ENCODE results near the gene UNC80.

UNC80 gene

DNA sequence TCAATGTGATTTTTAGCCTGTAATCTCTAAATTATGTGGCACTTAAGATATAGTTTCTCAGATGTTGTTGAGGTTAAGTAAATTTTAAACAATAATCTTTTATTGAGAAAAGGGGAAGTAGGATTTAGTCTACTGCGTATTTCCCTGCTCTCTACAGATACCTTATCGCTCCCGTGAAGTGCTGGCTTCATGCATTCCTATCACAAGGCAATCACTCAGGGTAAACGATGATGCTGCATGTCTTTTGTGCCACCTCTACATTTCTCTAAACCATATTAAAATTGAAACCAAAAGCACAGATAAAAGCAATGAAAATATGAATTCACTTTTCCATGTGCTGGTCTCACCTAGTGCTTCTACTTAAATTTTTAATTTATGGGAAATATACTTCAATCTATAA, 216.4 kb downstream of the UNC80 start:
- peak; percentile 31 for DNase-seq
- Histone ChIP-seq H3K27me3 (ENCODE audit: insufficient read depth, low read length, poor library complexity) (no peaks in the 10 kb centered on the region), H2BK120ac (ENCODE audit: low read depth, low read length) (no peak overlapping the region), H3K4me2 (ENCODE audit: low read length) (no peak overlapping the region), H3K18ac (ENCODE audit: low read length) (no peak overlapping the region), H3K27ac (ENCODE audit: low read depth, low read length) (no peak overlapping the region), H4K8ac (ENCODE audit: low read depth, low read length) (no peak overlapping the region), H4K5ac (ENCODE audit: low read length) (no peak overlapping the region), H3K9ac (ENCODE audit: low read length) (no peak overlapping the region), H3K79me2 (ENCODE audit: control insufficient read depth, insufficient read depth, low read length) (no peaks in the 10 kb centered on the region), H3K56ac (ENCODE audit: low read length) (no peak overlapping the region), H3K36me3 (ENCODE audit: control insufficient read depth, insufficient read depth, low read length) (no peaks in the 10 kb centered on the region), H2BK15ac (replicated peaks; ENCODE audit: low read depth) (no peak overlapping the region), H3K4me1 (ENCODE audit: control insufficient read depth, low read depth, low read length) (peaks cover 5% of the 10 kb centered on the region), H3K4ac (ENCODE audit: low read depth, low read length) (no peak overlapping the region), H2AK5ac (ENCODE audit: low read length) (no peak overlapping the region), H3K23ac (ENCODE audit: low read length) (no peak overlapping the region), H3K79me1 (ENCODE audit: low read length) (no peaks in the 10 kb centered on the region), H2BK5ac (ENCODE audit: low read length) (no peak overlapping the region), H3K4me3 (ENCODE audit: low read length) (no peak overlapping the region)
- WGBS (ENCODE audit: extremely low coverage, insufficient coverage, low lambda C conversion rate) = no CpG with 5 or more reads among the region's 4 CpGs

DNA sequence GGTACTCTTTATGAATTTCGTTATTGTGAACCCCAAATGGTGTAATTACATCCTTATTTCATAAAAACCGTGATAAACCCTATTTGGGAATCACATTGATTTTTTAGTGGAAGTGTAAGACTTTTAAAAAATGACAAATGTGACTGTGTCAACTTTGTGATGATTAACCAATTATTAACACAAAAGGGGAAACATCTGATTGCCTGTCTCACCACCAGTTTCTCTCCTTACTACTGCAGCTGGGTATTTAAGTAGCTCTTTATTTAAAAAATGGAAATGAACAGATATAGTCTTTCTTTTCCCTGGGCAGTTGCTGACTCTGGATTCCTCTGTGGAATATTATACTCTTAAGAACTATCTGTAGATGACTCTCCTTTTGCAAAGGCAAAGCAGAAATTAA, 219.2 kb downstream of the UNC80 start:
- WGBS (ENCODE audit: extremely low coverage, insufficient coverage, low lambda C conversion rate) = no CpG with 5 or more reads among the region's 2 CpGs
- Histone ChIP-seq H3K27ac (ENCODE audit: low read depth, low read length) (no peak overlapping the region), H2BK15ac (replicated peaks; ENCODE audit: low read depth) (no peak overlapping the region)

DNA sequence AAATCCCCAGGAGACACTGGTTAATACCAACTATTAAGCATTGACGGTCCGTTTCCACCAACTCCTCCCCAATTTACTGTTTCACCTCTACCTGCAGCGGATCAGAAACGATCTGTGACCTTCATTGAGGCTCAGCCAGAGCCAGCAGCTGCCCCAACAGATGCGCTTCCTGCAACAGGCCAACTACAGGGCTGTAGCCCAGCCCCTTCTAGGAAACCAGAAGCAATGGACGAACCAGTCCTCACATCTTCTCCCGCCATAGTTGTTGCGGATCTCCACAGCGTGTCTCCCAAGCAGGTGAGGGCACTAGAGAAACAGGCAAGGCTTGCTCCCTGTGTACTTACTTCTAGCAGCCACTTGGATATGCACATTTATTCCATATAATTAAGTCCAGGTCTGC, 222.3 kb downstream of the UNC80 start:
- Histone ChIP-seq H3K4ac (ENCODE audit: low read depth, low read length) (no peak overlapping the region), H3K18ac (ENCODE audit: low read length) (no peak overlapping the region), H3K4me1 (ENCODE audit: control insufficient read depth, low read depth, low read length) (no peaks in the 10 kb centered on the region), H3K36me3 (ENCODE audit: control insufficient read depth, insufficient read depth, low read length) (no peaks in the 10 kb centered on the region), H3K27ac (ENCODE audit: low read depth, low read length) (no peak overlapping the region), H3K27me3 (ENCODE audit: insufficient read depth, low read length, poor library complexity) (no peaks in the 10 kb centered on the region), H3K79me1 (ENCODE audit: low read length) (no peaks in the 10 kb centered on the region), H3K56ac (ENCODE audit: low read length) (no peak overlapping the region), H2BK120ac (ENCODE audit: low read depth, low read length) (no peak overlapping the region), H2BK15ac (replicated peaks; ENCODE audit: low read depth) (no peak overlapping the region), H3K79me2 (ENCODE audit: control insufficient read depth, insufficient read depth, low read length) (no peaks in the 10 kb centered on the region), H3K23ac (ENCODE audit: low read length) (no peak overlapping the region), H3K4me2 (ENCODE audit: low read length) (no peak overlapping the region), H4K8ac (ENCODE audit: low read depth, low read length) (no peak overlapping the region), H2BK5ac (ENCODE audit: low read length) (no peak overlapping the region), H3K4me3 (ENCODE audit: low read length) (no peak overlapping the region), H4K5ac (ENCODE audit: low read length) (no peak overlapping the region), H2AK5ac (ENCODE audit: low read length) (no peak overlapping the region), H3K9ac (ENCODE audit: low read length) (no peak overlapping the region)
- DNase-seq = no peak
- WGBS (ENCODE audit: extremely low coverage, insufficient coverage, low lambda C conversion rate) = no CpG with 5 or more reads among the region's 9 CpGs

More for the DNA sequence above, 219.2 kb downstream of the UNC80 start:
- no peak overlapping the region for H3K18ac ChIP-seq (ENCODE audit: low read length)
- no peak overlapping the region for H3K4me2 ChIP-seq (ENCODE audit: low read length)
- peaks cover 5% of the 10 kb centered on the region for H3K4me1 ChIP-seq (ENCODE audit: control insufficient read depth, low read depth, low read length)
- H2AK5ac ChIP-seq (ENCODE audit: low read length) = no peak overlapping the region
- DNase-seq = no peak
- H3K4ac ChIP-seq (ENCODE audit: low read depth, low read length) = no peak overlapping the region
- H4K8ac ChIP-seq (ENCODE audit: low read depth, low read length) = no peak overlapping the region
- H4K5ac ChIP-seq (ENCODE audit: low read length) = no peak overlapping the region
- no peak overlapping the region for H2BK5ac ChIP-seq (ENCODE audit: low read length)
- H3K4me3 ChIP-seq (ENCODE audit: low read length) = no peak overlapping the region
- H3K79me1 ChIP-seq (ENCODE audit: low read length) = no peaks in the 10 kb centered on the region
- no peaks in the 10 kb centered on the region for H3K27me3 ChIP-seq (ENCODE audit: insufficient read depth, low read length, poor library complexity)
- H2BK120ac ChIP-seq (ENCODE audit: low read depth, low read length) = no peak overlapping the region
- no peak overlapping the region for H3K23ac ChIP-seq (ENCODE audit: low read length)
- no peaks in the 10 kb centered on the region for H3K36me3 ChIP-seq (ENCODE audit: control insufficient read depth, insufficient read depth, low read length)
- H3K56ac ChIP-seq (ENCODE audit: low read length) = no peak overlapping the region
- no peaks in the 10 kb centered on the region for H3K79me2 ChIP-seq (ENCODE audit: control insufficient read depth, insufficient read depth, low read length)
- H3K9ac ChIP-seq (ENCODE audit: low read length) = no peak overlapping the region

DNA sequence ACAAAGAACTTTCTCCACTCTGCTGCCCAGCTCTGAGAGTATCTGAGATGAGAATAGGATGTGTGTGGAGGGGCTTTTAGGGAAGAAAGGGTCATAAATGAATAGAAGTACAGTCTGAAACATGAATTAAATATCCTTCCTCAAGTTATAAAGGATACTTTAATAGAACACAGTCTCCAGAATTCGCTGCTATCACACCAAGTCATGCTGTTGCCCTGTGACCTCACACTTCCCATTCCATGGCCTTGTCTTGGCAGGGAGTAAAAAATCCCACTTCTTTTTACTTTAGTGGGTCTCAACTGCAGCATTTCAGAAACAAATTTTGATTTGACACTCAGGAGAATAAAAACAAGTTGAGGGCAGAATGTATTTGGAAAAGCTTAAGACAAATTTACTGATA, 227.0 kb downstream of the UNC80 start:
- no peak overlapping the region for H3K18ac ChIP-seq (ENCODE audit: low read length)
- H2BK120ac ChIP-seq (ENCODE audit: low read depth, low read length) = no peak overlapping the region
- H3K23ac ChIP-seq (ENCODE audit: low read length) = no peak overlapping the region
- no peaks in the 10 kb centered on the region for H3K36me3 ChIP-seq (ENCODE audit: control insufficient read depth, insufficient read depth, low read length)
- no peak overlapping the region for H3K27ac ChIP-seq (ENCODE audit: low read depth, low read length)
- no peak overlapping the region for H3K4me3 ChIP-seq (ENCODE audit: low read length)
- no peak overlapping the region for H3K9ac ChIP-seq (ENCODE audit: low read length)
- H4K5ac ChIP-seq (ENCODE audit: low read length) = no peak overlapping the region
- no peak for DNase-seq
- H2BK5ac ChIP-seq (ENCODE audit: low read length) = no peak overlapping the region
- no peak overlapping the region for H3K56ac ChIP-seq (ENCODE audit: low read length)
- no peak overlapping the region for H3K4ac ChIP-seq (ENCODE audit: low read depth, low read length)
- H2AK5ac ChIP-seq (ENCODE audit: low read length) = no peak overlapping the region
- H2BK15ac ChIP-seq (replicated peaks; ENCODE audit: low read depth) = no peak overlapping the region
- WGBS (ENCODE audit: extremely low coverage, insufficient coverage, low lambda C conversion rate) = no CpG with 5 or more reads among the region's 1 CpG
- no peaks in the 10 kb centered on the region for H3K27me3 ChIP-seq (ENCODE audit: insufficient read depth, low read length, poor library complexity)
- H3K4me2 ChIP-seq (ENCODE audit: low read length) = no peak overlapping the region
- peaks cover 11% of the 10 kb centered on the region for H3K79me2 ChIP-seq (ENCODE audit: control insufficient read depth, insufficient read depth, low read length)
- H3K4me1 ChIP-seq (ENCODE audit: control insufficient read depth, low read depth, low read length) = peaks cover 2% of the 10 kb centered on the region
- no peak overlapping the region for H4K8ac ChIP-seq (ENCODE audit: low read depth, low read length)
- H3K79me1 ChIP-seq (ENCODE audit: low read length) = peaks cover 3% of the 10 kb centered on the region

DNA sequence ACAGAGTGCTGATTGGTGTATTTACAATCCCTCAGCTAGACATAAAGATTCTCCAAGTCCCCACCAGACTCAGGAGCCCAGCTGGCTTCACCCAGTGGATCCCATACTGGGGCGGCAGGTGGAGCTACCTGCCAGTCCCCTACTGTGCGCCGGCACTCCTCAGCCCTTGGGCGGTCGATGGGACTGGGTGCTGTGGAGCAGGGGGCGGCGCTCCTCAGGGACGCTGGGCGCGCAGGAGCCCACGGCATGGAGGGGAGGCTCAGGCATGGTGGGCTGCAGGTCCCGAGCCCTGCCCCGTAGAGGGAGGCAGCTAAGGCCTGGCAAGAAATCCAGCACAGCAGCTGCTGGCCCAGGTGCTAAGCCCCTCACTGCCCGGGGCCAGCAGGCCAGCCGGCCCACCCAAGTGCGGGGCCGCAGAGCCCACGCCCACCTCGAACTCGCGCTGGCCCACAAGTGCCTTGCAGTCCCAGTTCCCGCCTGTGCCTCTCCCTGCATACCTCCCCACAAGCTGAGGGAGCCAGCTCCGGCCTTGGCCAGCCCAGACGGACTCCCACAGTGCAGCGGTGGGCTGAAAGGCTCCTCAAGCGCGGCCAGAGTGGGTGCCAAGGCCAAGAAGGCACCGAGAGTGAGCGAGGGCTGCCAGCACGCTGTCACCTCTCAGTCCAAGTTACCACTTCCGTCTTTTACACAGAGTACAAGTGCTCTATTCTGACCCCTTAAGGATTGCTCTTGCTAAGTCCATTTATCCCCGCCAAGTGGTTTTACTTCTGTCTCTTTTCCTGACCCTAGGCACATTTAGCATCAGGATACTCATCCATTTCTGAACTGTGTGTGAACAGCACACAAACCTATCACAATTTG, 229.1 kb downstream of the UNC80 start:
- no peak overlapping the region for H4K5ac ChIP-seq (ENCODE audit: low read length)
- no peak overlapping the region for H3K9ac ChIP-seq (ENCODE audit: low read length)
- H3K23ac ChIP-seq (ENCODE audit: low read length) = no peak overlapping the region
- no peak overlapping the region for H4K8ac ChIP-seq (ENCODE audit: low read depth, low read length)
- H3K56ac ChIP-seq (ENCODE audit: low read length) = no peak overlapping the region
- no peak overlapping the region for H2BK15ac ChIP-seq (replicated peaks; ENCODE audit: low read depth)
- H3K27me3 ChIP-seq (ENCODE audit: insufficient read depth, low read length, poor library complexity) = no peaks in the 10 kb centered on the region
- H3K4me3 ChIP-seq (ENCODE audit: low read length) = no peak overlapping the region
- no CpG with 5 or more reads among the region's 32 CpGs for WGBS (ENCODE audit: extremely low coverage, insufficient coverage, low lambda C conversion rate)
- no peak overlapping the region for H2AK5ac ChIP-seq (ENCODE audit: low read length)
- no peak overlapping the region for H2BK5ac ChIP-seq (ENCODE audit: low read length)
- peaks cover 2% of the 10 kb centered on the region for H3K4me1 ChIP-seq (ENCODE audit: control insufficient read depth, low read depth, low read length)
- peaks cover 6% of the 10 kb centered on the region for H3K79me1 ChIP-seq (ENCODE audit: low read length)
- no peaks in the 10 kb centered on the region for H3K36me3 ChIP-seq (ENCODE audit: control insufficient read depth, insufficient read depth, low read length)
- no peak for DNase-seq
- H3K4ac ChIP-seq (ENCODE audit: low read depth, low read length) = no peak overlapping the region
- H3K4me2 ChIP-seq (ENCODE audit: low read length) = no peak overlapping the region
- H3K27ac ChIP-seq (ENCODE audit: low read depth, low read length) = no peak overlapping the region
- no peak overlapping the region for H3K18ac ChIP-seq (ENCODE audit: low read length)
- H2BK120ac ChIP-seq (ENCODE audit: low read depth, low read length) = no peak overlapping the region
- peaks cover 31% of the 10 kb centered on the region for H3K79me2 ChIP-seq (ENCODE audit: control insufficient read depth, insufficient read depth, low read length)
